GM12878 (cell line): Measurements from ENCODE around the gene ANXA4. TPM values are rescaled to one million over a fixed set of nuclear protein-coding genes. Genes with fewer than 3 reads are reported as not detected.

Source experiments
- CBX5 ChIP-seq: sonication (generic); IDR thresholded peaks from 2 replicates; pipeline ENCODE4 v1.6.1; 2016; ENCODE audit warnings: low read depth, moderate library complexity, mild to moderate bottlenecking, inconsistent platforms
- DPF2 ChIP-seq: fragments of 450-650 bp; IDR thresholded peaks from 2 replicates; pipeline ENCODE4 v1.6.1; 2017; ENCODE audit warnings: mild to moderate bottlenecking
- FOXM1 ChIP-seq: IDR thresholded peaks from 2 replicates; pipeline ENCODE4 v1.6.1; 2012; ENCODE audit warnings: low read depth, mild to moderate bottlenecking, inconsistent platforms, low read length, moderate library complexity
- IKZF2 ChIP-seq, 2 experiments: fragments of 450-650 bp; IDR thresholded peaks; 2 replicates each; pipeline ENCODE4 v1.6.1; 2017; ENCODE audit warnings: mild to moderate bottlenecking in 2 of 2, moderate library complexity in 2 of 2
- MEF2A ChIP-seq: IDR thresholded peaks from 2 replicates; pipeline ENCODE4 v1.6.1; 2011; ENCODE audit warnings: low read depth, mild to moderate bottlenecking, low read length, moderate library complexity; ENCODE audit not compliant: insufficient read depth
- MTA2 ChIP-seq: fragments of 450-650 bp; IDR thresholded peaks from 2 replicates; pipeline ENCODE4 v1.6.1; 2016; ENCODE audit warnings: low read depth, mild to moderate bottlenecking, moderate library complexity
- MYB ChIP-seq: fragments of 150-350 bp; IDR thresholded peaks from 2 replicates; pipeline ENCODE4 v1.6.1; 2014; ENCODE audit warnings: mild to moderate bottlenecking, low read depth, low read length, borderline replicate concordance
- NBN ChIP-seq: fragments of 450-650 bp; IDR thresholded peaks from 2 replicates; pipeline ENCODE4 v1.6.1; 2016
- NFXL1 ChIP-seq: fragments of 450-650 bp; IDR thresholded peaks from 2 replicates; pipeline ENCODE4 v1.6.1; 2017; ENCODE audit warnings: antibody characterized with exemption, mild to moderate bottlenecking, borderline replicate concordance
- RUNX3 ChIP-seq: IDR thresholded peaks from 2 replicates; pipeline ENCODE4 v1.6.1; 2012; ENCODE audit warnings: low read length, inconsistent platforms
- SMARCA5 ChIP-seq: fragments of 450-650 bp; IDR thresholded peaks from 2 replicates; pipeline ENCODE4 v1.6.1; 2017; ENCODE audit warnings: mild to moderate bottlenecking
- SPI1 ChIP-seq: IDR thresholded peaks from 2 replicates; pipeline ENCODE4 v1.6.1; 2011; ENCODE audit warnings: low read depth, mild to moderate bottlenecking, low read length, moderate library complexity, borderline replicate concordance; ENCODE audit not compliant: insufficient read depth
- WRNIP1 ChIP-seq: IDR thresholded peaks from 2 replicates; pipeline ENCODE4 v1.6.1; 2011; ENCODE audit warnings: low read depth, low read length, improper control_type of control experiment, borderline replicate concordance
- ZNF217 ChIP-seq: fragments of 450-650 bp; IDR thresholded peaks from 2 replicates; pipeline ENCODE4 v1.6.1; 2017; ENCODE audit warnings: antibody characterized with exemption, mild to moderate bottlenecking
- polyA plus RNA-seq, 11 experiments: library from polyadenylated mRNA; depleted of rRNA in 4 of 11; unstranded in 6 of 11; stranded (reverse) in 5 of 11; fragments of >200 nt; fragmentation: Nextera tagmentation in 4 of 11; fragmentation: Illumina TruSeq in 1 of 11; extraction: Ambion mirVana in 4 of 11; extraction: Trizol in 1 of 11; gene quantifications; 1 replicate in 1 of 11; 2 replicates in 10 of 11; pipeline versions ENCODE4 v1.2.1 to v1.2.3, GENCODE V29; 2011 to 2016; ENCODE audit warnings: inconsistent platforms in 2 of 11, missing spikeins in 2 of 11, low read depth in 1 of 11
- total RNA-seq, 4 experiments: library from RNA; depleted of rRNA in 3 of 4; stranded (reverse); fragments of >200 nt in 3 of 4; fragmentation: Illumina TruSeq in 1 of 4; extraction: Trizol in 1 of 4; gene quantifications; 2 replicates each; pipeline versions ENCODE4 v1.2.1 to v1.2.3, GENCODE V29; 2013 to 2021
- TF ChIP-seq, protein P1 (sequence below): fragments of 450-650 bp; IDR thresholded peaks from 2 replicates; pipeline ENCODE4 v1.6.1; 2017; ENCODE audit warnings: low read depth, mild to moderate bottlenecking, moderate library complexity
- TF ChIP-seq, protein P2 (sequence below): IDR thresholded peaks from 2 replicates; pipeline ENCODE4 v1.6.1; 2012; ENCODE audit warnings: low read depth, low read length, improper control_type of control experiment
- TF ChIP-seq, protein P3 (sequence below): fragments of 450-650 bp; IDR thresholded peaks from 2 replicates; pipeline ENCODE4 v1.6.1; 2016; ENCODE audit warnings: mild to moderate bottlenecking
- TF ChIP-seq, protein P4 (sequence below): fragments of 450-650 bp; IDR thresholded peaks from 2 replicates; pipeline ENCODE4 v1.6.1; 2017; ENCODE audit warnings: mild to moderate bottlenecking, moderate library complexity

The ANXA4 gene
- total and polyA plus RNA-seq, 10 of the 15 experiments (the other 5 are each of a cell fraction or from before 2014, with no cell fraction given) = 16.3 to 97.2 (median 71.0) TPM

DNA sequence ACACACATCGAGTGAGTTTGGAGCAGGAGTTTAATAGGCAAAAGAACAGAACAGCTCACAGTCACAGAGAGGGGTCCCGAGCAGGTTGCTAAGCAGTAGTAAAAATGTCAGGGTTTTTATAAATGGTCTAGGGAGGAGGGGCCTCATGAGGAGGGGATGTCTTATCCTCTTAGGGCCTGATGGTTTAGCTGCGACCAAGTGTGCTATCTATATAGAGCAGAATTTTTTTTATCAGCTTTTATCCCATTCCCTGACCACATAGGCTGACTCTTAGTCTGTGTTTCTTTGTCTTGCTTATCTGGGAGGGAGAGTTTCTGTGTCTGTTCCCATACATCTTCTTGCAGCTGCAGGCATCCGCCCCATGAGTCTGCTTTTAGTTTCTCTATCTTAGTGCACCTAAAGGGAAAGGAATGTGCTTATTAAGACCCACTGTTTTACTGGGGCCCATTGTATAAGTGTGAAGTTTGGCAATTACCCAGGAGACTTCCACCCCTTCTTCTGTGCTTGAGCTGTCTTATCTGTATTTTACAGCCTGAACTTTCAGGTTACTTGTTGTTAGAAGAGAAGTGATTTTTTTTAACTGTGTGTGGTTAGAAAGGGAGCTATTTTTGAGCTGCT is 57.1 kb downstream of the ANXA4 start (continued):
- TF ChIP-seq, protein P1, sequence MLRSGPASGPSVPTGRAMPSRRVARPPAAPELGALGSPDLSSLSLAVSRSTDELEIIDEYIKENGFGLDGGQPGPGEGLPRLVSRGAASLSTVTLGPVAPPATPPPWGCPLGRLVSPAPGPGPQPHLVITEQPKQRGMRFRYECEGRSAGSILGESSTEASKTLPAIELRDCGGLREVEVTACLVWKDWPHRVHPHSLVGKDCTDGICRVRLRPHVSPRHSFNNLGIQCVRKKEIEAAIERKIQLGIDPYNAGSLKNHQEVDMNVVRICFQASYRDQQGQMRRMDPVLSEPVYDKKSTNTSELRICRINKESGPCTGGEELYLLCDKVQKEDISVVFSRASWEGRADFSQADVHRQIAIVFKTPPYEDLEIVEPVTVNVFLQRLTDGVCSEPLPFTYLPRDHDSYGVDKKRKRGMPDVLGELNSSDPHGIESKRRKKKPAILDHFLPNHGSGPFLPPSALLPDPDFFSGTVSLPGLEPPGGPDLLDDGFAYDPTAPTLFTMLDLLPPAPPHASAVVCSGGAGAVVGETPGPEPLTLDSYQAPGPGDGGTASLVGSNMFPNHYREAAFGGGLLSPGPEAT = peak; percentile 26; the same call in 1 of the 2 replicates
- no peak for TF ChIP-seq ZNF217
- peak; percentile 24; the same call in 1 of the 2 replicates for TF ChIP-seq RUNX3
- TF ChIP-seq SPI1 = no peak
- TF ChIP-seq FOXM1 = 0 out of 2 replicates have a peak, but pooled peaks have one; percentile 34
- TF ChIP-seq DPF2 = 0 out of 2 replicates have a peak, but pooled peaks have one; percentile 5
- peak; percentile 62; the same call in 1 of the 2 replicates for TF ChIP-seq NBN
- no peak for TF ChIP-seq NFXL1
- TF ChIP-seq, protein P2, sequence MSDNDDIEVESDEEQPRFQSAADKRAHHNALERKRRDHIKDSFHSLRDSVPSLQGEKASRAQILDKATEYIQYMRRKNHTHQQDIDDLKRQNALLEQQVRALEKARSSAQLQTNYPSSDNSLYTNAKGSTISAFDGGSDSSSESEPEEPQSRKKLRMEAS = peak; percentile 26; the same call in 1 of the 2 replicates
- 0 out of 2 replicates have a peak, but pooled peaks have one; percentile 57 for TF ChIP-seq MTA2
- TF ChIP-seq IKZF2 (IDR thresholded peaks at IDR 0.05) = peak in 1 of 2 experiments; percentile 47; a peak in 2 of 4 replicates
- no peak for TF ChIP-seq MYB
- 0 out of 2 replicates have a peak, but pooled peaks have one; percentile 36 for TF ChIP-seq CBX5
- TF ChIP-seq MEF2A = 0 out of 2 replicates have a peak, but pooled peaks have one; percentile 45
- TF ChIP-seq, protein P3, sequence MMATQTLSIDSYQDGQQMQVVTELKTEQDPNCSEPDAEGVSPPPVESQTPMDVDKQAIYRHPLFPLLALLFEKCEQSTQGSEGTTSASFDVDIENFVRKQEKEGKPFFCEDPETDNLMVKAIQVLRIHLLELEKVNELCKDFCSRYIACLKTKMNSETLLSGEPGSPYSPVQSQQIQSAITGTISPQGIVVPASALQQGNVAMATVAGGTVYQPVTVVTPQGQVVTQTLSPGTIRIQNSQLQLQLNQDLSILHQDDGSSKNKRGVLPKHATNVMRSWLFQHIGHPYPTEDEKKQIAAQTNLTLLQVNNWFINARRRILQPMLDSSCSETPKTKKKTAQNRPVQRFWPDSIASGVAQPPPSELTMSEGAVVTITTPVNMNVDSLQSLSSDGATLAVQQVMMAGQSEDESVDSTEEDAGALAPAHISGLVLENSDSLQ = peak; percentile 86
- TF ChIP-seq, protein P4, sequence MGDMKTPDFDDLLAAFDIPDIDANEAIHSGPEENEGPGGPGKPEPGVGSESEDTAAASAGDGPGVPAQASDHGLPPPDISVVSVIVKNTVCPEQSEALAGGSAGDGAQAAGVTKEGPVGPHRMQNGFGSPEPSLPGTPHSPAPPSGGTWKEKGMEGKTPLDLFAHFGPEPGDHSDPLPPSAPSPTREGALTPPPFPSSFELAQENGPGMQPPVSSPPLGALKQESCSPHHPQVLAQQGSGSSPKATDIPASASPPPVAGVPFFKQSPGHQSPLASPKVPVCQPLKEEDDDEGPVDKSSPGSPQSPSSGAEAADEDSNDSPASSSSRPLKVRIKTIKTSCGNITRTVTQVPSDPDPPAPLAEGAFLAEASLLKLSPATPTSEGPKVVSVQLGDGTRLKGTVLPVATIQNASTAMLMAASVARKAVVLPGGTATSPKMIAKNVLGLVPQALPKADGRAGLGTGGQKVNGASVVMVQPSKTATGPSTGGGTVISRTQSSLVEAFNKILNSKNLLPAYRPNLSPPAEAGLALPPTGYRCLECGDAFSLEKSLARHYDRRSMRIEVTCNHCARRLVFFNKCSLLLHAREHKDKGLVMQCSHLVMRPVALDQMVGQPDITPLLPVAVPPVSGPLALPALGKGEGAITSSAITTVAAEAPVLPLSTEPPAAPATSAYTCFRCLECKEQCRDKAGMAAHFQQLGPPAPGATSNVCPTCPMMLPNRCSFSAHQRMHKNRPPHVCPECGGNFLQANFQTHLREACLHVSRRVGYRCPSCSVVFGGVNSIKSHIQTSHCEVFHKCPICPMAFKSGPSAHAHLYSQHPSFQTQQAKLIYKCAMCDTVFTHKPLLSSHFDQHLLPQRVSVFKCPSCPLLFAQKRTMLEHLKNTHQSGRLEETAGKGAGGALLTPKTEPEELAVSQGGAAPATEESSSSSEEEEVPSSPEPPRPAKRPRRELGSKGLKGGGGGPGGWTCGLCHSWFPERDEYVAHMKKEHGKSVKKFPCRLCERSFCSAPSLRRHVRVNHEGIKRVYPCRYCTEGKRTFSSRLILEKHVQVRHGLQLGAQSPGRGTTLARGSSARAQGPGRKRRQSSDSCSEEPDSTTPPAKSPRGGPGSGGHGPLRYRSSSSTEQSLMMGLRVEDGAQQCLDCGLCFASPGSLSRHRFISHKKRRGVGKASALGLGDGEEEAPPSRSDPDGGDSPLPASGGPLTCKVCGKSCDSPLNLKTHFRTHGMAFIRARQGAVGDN = peak; percentile 56
- no peak for TF ChIP-seq WRNIP1
- 0 out of 2 replicates have a peak, but pooled peaks have one; percentile 11 for TF ChIP-seq SMARCA5
